ENCODE measurements around the gene SRSF12. TPM values are rescaled to one million over a fixed set of nuclear protein-coding genes. Genes with fewer than 3 reads are reported as not detected.

SRSF12 gene
- total RNA-seq, 6 donors from 2014 or later, result 0.10 to 0.89 (median 0.23) TPM; not detected in 1

GRCh38 chr6:89085409-89086205 lies 32.3 kb downstream of the SRSF12 start:
- TF ChIP-seq POLR2A (IDR thresholded peaks at IDR 0.05) (no peak), EP300 (IDR thresholded peaks at IDR 0.05) (no peak), POLR2AphosphoS5 (IDR thresholded peaks at IDR 0.05) (no peak), CTCF (IDR thresholded peaks at IDR 0.05) (no peak)
- Histone ChIP-seq H3K27ac (peak overlapping the region in 2 of 4 donors; percentile 0 to 28), H3K36me3 (peaks cover 14 to 34% (median 18%) of the 10 kb centered on the region in 4 donors), H3K4me1 (peaks cover 29 to 48% (median 36%) of the 10 kb centered on the region in 4 donors), H3K4me3 (no peak overlapping the region), H3K27me3 (no peaks in the 10 kb centered on the region), H3K9me3 (no peaks in the 10 kb centered on the region)
- DNase-seq (no peak), ATAC-seq (ENCODE audit: low FRiP score in 2 of 2) (no peak)
- WGBS, 2 donors, result 94 to 95% methylated on average over 12 of the region's 12 CpGs

GRCh38 chr6:89084954-89085353 lies 32.9 kb downstream of the SRSF12 start:
- Histone ChIP-seq H3K27ac (peak overlapping the region in 2 of 4 donors; percentile 0 to 28), H3K9me3 (no peaks in the 10 kb centered on the region), H3K27me3 (no peaks in the 10 kb centered on the region), H3K4me3 (no peak overlapping the region), H3K36me3 (peaks cover 14 to 34% (median 18%) of the 10 kb centered on the region in 4 donors), H3K4me1 (peaks cover 29 to 48% (median 36%) of the 10 kb centered on the region in 4 donors)
- TF ChIP-seq POLR2AphosphoS5 (IDR thresholded peaks at IDR 0.05) (no peak), EP300 (IDR thresholded peaks at IDR 0.05) (no peak), POLR2A (IDR thresholded peaks at IDR 0.05) (no peak), CTCF (IDR thresholded peaks at IDR 0.05) (no peak)
- 40 to 51% methylated on average over 3 of the region's 3 CpGs for WGBS, 2 donors
- ATAC-seq (ENCODE audit: low FRiP score in 2 of 2) (no peak), DNase-seq (no peak)

- H3K36me3 ChIP-seq, result peaks cover 14 to 34% (median 18%) of the 10 kb centered on the region in 4 donors
- TF ChIP-seq POLR2A (IDR thresholded peaks at IDR 0.05) (no peak), EP300 (IDR thresholded peaks at IDR 0.05) (no peak), POLR2AphosphoS5 (IDR thresholded peaks at IDR 0.05) (no peak), CTCF (IDR thresholded peaks at IDR 0.05) (no peak)
- DNase-seq (no peak), ATAC-seq (ENCODE audit: low FRiP score in 2 of 2) (no peak)
- H3K4me1 ChIP-seq, result peaks cover 29 to 48% (median 36%) of the 10 kb centered on the region in 4 donors
- H3K9me3 ChIP-seq, result no peaks in the 10 kb centered on the region
- H3K27me3 ChIP-seq, result no peaks in the 10 kb centered on the region
- H3K27ac ChIP-seq, result peak overlapping the region in 1 of 4 donors; percentile 28
- H3K4me3 ChIP-seq, result peak overlapping the region in 1 of 4 donors; percentile 96
These were observed 33.3 kb downstream of the SRSF12 start for GRCh38 chr6:89084542-89084941.

- 0% methylated on average over 7 to 9 of the region's 9 CpGs for WGBS, 2 donors
- H3K4me1 ChIP-seq, result peaks cover 29 to 40% (median 36%) of the 10 kb centered on the region in 4 donors
These were observed 35.4 kb downstream of the SRSF12 start for GRCh38 chr6:89082486-89082891.

More at GRCh38 chr6:89082486-89082891, 35.4 kb downstream of the SRSF12 start:
- Histone ChIP-seq H3K36me3 (peaks cover 14 to 34% (median 18%) of the 10 kb centered on the region in 4 donors), H3K27me3 (no peaks in the 10 kb centered on the region), H3K4me3 (peak overlapping the region; percentile 35 to 96 (median 88)), H3K27ac (peak overlapping the region; percentile 98 to 100 (median 100)), H3K9me3 (no peaks in the 10 kb centered on the region)
- ATAC-seq (ENCODE audit: low FRiP score in 2 of 2) (no peak), DNase-seq (no peak)
- TF ChIP-seq EP300 (IDR thresholded peaks at IDR 0.05) (no peak), POLR2AphosphoS5 (IDR thresholded peaks at IDR 0.05) (no peak), CTCF (IDR thresholded peaks at IDR 0.05) (no peak), POLR2A (IDR thresholded peaks at IDR 0.05) (no peak)

All from upper lobe of left lung (tissue), 6 donors.